Measurements from ENCODE around the gene CD1E.
"Not testable (repeated sequence)": the region's sequence is repeated elsewhere in the genome, so short reads cannot be mapped to it uniquely, and the experiment has no call there.

CD1E gene

GRCh38 chr1:158362941-158363340, 9.2 kb downstream of the CD1E start:
- no peak for DNase-seq

GRCh38 chr1:158366783-158367182, 13.1 kb downstream of the CD1E start:
- DNase-seq = no peak

GRCh38 chr1:158371188-158371953, 17.7 kb downstream of the CD1E start:
- DNase-seq = no peak

DNA sequence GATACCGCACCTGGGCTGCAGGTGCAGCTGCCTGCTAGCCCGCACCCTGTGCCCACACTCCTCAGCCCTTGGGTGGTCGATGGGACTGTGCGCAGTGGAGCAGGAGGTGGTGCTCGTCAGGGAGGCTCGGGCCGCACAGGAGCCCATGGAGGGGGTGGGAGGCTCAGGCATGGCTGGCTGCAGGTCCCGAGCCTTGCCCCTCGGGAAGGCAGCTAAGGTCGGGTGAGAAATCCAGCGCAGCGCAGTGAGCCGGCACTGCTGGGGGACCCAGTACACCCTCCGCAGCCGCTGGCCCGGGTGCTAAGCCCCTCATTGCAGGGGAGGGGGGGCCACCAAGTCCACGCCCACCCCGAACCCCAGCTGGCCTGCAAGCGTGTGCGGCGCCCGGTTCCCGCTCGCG, 20.4 kb downstream of the CD1E start:
- not testable (repeated sequence) for DNase-seq

DNA sequence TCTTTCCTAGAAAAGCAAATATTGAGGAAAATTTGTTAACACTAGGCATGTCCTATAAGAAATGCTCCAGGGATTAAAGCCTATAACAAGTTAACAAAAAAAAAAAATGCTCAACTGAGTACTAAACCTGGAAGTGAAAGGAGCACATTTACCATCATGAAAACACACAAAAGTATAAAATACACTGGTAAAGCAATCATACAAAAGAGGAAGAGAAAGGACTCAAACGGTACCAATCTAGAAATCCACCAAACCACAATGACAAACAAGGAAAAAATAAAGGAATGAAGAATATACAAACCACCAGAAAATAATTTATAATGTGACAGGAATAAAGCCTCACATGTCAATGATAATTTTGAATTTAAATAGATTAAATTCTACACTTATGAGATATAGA, 21.2 kb downstream of the CD1E start:
- no peak for DNase-seq

GRCh38 chr1:158390331-158390730, 36.6 kb downstream of the CD1E start:
- DNase-seq = no peak

- no peak for DNase-seq
Observed at GRCh38 chr1:158391099-158391498, 37.4 kb downstream of the CD1E start.

- no peak for DNase-seq
Observed at GRCh38 chr1:158393476-158393875, 39.8 kb downstream of the CD1E start.

GRCh38 chr1:158396646-158397045, 43.0 kb downstream of the CD1E start:
- DNase-seq = no peak

DNA sequence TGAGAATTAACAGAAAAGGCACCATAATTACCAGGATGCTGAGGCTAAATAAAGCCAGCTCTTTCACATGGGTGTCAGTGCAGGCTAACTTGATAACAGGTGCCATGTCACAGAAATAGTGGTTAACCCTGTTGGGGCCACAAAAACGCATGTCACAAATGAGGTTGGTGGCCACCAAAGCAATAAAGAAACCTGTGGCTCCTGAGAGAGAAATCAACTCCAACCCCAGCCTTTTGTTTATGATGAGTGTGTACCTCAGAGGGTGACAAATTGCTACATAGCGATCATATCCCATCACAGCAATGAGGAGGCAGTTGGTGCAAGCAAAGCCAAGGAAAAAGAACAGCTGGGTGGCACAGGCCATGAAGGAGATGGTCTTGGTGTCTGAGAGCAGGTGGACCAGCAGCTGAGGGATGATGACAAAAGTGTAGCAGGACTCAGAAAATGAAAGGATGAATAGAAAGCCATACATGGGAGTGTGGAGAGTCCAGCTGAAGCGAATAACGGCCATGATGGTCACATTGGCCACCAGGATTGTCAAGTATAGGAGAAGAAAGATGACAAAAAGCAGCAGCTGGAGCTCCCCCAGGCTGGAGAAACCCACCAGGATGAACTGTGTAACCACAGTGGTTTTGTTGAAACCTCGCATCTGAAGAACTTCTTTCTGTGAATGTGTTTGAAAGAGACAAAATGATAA, 45.3 kb downstream of the CD1E start, which contains the start of gene OR10T2:
TSS of gene OR10T2 (minus strand) at position 649 of the 697 bp plus-strand sequence. CDS start at position 649, 0 bp downstream.
- DNase-seq = no peak

GRCh38 chr1:158400871-158401270, 47.2 kb downstream of the CD1E start:
- no peak for DNase-seq

GRCh38 chr1:158407092-158407491, 53.4 kb downstream of the CD1E start:
- no peak for DNase-seq

All from midbrain (tissue), 1 donor.